ENCODE results near the gene FXYD4.
"Not testable (repeated sequence)": the region's sequence is repeated elsewhere in the genome, so short reads cannot be mapped to it uniquely, and the experiment has no call there.

FXYD4 gene

DNA sequence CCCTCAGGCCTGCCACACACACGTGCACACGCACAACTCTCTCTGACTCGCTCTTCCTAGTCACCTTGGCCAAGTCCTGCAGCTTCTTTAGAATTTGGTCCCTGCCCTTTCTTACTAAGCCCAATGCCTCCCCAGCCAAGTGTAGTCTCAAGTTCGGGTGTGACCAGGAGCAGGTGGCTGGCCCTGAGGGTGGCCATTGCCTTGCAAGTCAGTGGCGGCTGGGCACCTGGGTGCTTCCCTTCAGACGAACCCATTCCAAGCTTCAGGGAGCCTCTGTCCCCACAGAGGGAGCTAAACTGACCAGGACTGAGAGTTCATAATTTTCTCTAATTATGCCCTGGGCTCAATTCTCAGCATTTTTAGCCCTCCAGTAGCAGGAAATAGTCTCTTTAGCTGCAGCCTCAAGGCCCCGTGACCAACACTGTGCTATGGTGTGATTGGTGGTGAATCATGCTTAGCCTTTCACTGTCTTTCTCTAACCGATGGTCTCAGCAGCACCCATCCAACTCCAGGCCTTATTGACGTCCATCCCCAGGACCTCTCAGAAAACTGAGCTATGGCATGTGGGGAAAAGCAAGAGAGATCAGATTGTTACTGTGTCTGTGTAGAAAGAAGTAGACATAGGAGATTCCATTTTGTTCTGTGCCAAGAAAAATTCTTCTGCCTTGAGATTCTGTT, 34.7 kb upstream of the FXYD4 start:
- no peak for TF ChIP-seq CTCF (IDR thresholded peaks at IDR 0.05; ENCODE audit: insufficient read depth, low read length, poor library complexity, severe bottlenecking)

DNA sequence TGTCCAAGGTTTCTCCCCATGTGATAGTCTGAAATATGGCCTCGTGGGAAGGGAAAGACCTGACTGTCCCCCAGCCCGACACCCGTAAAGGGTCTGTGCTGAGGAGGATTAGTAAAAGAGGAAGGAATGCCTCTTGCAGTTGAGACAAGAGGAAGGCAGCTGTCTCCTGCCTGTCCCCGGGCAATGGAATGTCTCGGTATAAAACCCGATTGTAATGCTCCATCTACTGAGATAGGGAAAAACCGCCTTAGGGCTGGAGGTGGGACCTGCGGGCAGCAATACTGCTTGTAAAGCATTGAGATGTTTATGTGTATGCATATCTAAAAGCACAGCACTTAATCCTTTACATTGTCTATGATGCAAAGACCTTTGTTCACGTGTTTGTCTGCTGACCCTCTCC, 33.9 kb upstream of the FXYD4 start:
- not testable (repeated sequence) for H3K36me3 ChIP-seq (ENCODE audit: control insufficient read depth, insufficient read depth, low read length); H3K27me3 ChIP-seq (replicated peaks; ENCODE audit: control insufficient read depth, insufficient read depth, low read length); DNase-seq (ENCODE audit: extremely low read depth, insufficient read length); H3K4me3 ChIP-seq (replicated peaks; ENCODE audit: low read depth, low read length)

More for the DNA sequence above, 34.7 kb upstream of the FXYD4 start:
- Histone ChIP-seq H3K36me3 (ENCODE audit: control insufficient read depth, insufficient read depth, low read length) (no peaks in the 10 kb centered on the region), H3K27me3 (replicated peaks; ENCODE audit: control insufficient read depth, insufficient read depth, low read length) (no peaks in the 10 kb centered on the region; the same call in 1 of the 2 replicates), H3K4me3 (replicated peaks; ENCODE audit: low read depth, low read length) (no peak overlapping the region)
- no peak for DNase-seq (ENCODE audit: extremely low read depth, insufficient read length)

DNA sequence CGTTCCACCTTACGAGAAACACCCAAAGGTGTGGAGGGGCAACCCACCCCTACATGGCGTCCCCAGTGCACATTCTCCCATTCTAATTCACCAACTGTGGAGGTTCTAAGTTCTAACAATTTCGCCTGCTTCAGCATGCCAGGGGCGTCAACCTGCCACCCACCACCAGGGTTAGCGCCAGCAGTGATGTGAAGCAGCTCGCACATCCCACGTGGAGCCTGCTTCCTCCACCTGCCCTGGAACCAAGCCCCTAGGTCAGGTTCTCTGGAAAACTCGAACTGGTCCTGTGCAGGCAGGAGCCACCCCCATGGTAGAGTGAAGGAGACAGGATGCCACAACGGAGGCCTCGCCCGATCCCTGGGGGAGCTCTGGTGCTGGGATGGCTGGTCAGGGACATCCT, 33.3 kb upstream of the FXYD4 start:
- DNase-seq (ENCODE audit: extremely low read depth, insufficient read length), result no peak
- Histone ChIP-seq H3K36me3 (ENCODE audit: control insufficient read depth, insufficient read depth, low read length) (no peaks in the 10 kb centered on the region), H3K27me3 (replicated peaks; ENCODE audit: control insufficient read depth, insufficient read depth, low read length) (no peaks in the 10 kb centered on the region; the same call in 1 of the 2 replicates), H3K4me3 (replicated peaks; ENCODE audit: low read depth, low read length) (no peak overlapping the region)
- no peak for TF ChIP-seq CTCF (IDR thresholded peaks at IDR 0.05; ENCODE audit: insufficient read depth, low read length, poor library complexity, severe bottlenecking)

DNA sequence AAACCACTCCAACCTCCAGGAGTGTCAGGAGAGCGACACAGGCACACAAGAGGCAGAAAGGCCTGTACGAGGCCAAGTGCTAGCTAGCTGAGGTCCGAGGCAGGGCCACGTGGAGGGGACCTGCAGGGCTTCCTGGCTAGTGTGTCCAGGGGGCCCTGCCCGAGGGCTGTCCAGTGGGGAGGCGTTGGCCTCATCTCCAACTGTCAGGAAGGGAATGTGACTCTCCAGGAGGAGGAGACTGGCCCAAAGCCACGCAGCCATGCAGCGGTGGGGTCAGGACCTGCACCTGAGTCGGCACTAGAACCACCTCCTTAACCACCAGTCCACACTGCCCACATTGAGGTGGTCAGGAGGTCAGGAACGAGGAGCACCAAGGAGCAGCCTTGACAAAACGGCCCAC, 32.3 kb upstream of the FXYD4 start:
- no peak for DNase-seq (ENCODE audit: extremely low read depth, insufficient read length)
- Histone ChIP-seq H3K36me3 (ENCODE audit: control insufficient read depth, insufficient read depth, low read length) (no peaks in the 10 kb centered on the region), H3K4me3 (replicated peaks; ENCODE audit: low read depth, low read length) (no peak overlapping the region), H3K27me3 (replicated peaks; ENCODE audit: control insufficient read depth, insufficient read depth, low read length) (no peaks in the 10 kb centered on the region; the same call in 1 of the 2 replicates)
- TF ChIP-seq CTCF (IDR thresholded peaks at IDR 0.05; ENCODE audit: insufficient read depth, low read length, poor library complexity, severe bottlenecking), result no peak

- no peaks in the 10 kb centered on the region for H3K36me3 ChIP-seq (ENCODE audit: control insufficient read depth, insufficient read depth, low read length)
- no peak for TF ChIP-seq CTCF (IDR thresholded peaks at IDR 0.05; ENCODE audit: insufficient read depth, low read length, poor library complexity, severe bottlenecking)
- no peak for DNase-seq (ENCODE audit: extremely low read depth, insufficient read length)
- no peaks in the 10 kb centered on the region; the same call in 1 of the 2 replicates for H3K27me3 ChIP-seq (replicated peaks; ENCODE audit: control insufficient read depth, insufficient read depth, low read length)
- H3K4me3 ChIP-seq (replicated peaks; ENCODE audit: low read depth, low read length), result no peak overlapping the region
These were observed 31.3 kb upstream of the FXYD4 start for GRCh38 chr10:43340101-43340500.

DNA sequence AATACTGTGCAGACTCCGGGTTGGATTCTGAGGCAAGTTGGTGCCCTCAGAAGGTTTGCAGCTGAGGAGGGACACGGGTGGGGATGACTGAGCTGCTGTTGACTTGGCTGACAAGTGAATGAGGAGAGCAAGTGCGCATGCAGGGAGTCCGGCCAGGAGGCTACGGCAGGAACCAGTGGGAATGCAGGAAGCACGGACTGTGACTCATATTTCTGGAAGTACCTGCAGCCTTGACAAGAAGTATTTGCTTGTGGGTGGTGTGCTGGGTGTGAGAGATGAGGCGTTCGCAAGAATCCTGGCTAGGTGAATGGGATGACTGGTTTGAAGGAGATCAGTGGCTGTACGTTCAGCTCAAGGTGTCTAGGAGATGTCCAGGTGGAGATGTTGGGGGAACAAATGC, 30.8 kb upstream of the FXYD4 start:
- H3K4me3 ChIP-seq (replicated peaks; ENCODE audit: low read depth, low read length), result no peak overlapping the region
- no peak for DNase-seq (ENCODE audit: extremely low read depth, insufficient read length)
- no peaks in the 10 kb centered on the region; the same call in 1 of the 2 replicates for H3K27me3 ChIP-seq (replicated peaks; ENCODE audit: control insufficient read depth, insufficient read depth, low read length)
- TF ChIP-seq CTCF (IDR thresholded peaks at IDR 0.05; ENCODE audit: insufficient read depth, low read length, poor library complexity, severe bottlenecking), result no peak
- H3K36me3 ChIP-seq (ENCODE audit: control insufficient read depth, insufficient read depth, low read length), result no peaks in the 10 kb centered on the region

All from GM06990 (cell line).